DMS79 (cell line): ENCODE measurements around the gene NKPD1.
"Not testable (repeated sequence)": the region's sequence is repeated elsewhere in the genome, so short reads cannot be mapped to it uniquely, and the experiment has no call there.

Source experiments
- DNase-seq: peaks from one replicate; lab custom pipeline; 2025; lab: John Stamatoyannopoulos, UW

Gene NKPD1

DNA sequence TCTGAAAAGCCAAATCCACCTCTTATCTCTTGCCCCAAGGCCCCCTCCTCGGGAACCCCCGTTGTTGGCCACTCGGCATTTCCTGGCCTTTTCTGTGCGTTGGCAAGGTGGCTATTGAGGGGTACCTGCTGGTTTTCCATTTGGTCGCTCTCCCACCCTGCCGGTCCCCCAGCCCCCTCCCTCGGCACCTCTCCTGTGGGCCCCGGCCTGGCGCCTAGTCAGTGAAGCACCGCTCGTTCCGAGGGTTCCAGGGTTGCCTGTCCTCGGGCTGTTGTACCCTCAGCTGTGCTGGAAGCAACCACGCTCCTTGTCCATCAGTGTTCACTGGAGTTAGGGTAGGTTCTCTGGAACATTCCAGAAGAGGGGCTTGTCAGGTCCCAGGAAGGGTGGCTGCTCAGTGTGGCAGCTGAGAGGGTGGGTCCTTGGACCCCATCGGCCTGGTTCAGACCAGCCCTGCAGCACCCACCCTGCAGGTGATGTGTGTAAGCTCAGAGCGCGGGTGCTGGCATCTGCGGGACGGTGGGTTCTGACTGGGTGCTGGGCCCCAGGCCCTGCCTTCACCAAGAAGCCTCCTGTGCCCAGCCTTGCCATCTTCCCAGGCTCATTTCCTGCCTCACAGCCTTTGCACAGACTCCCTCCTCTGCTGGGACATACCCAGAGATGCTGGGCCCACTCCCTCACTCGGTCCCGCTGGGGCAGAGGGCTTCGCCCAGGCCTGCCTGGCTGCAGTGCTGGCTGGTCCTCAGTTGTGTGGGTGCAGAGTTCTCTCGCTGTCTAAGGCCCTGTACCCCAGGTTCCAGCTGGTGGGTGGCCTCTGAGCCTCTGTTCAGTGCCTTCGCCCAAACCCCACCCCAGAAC is 21.3 kb downstream of the NKPD1 start:
- no peak for DNase-seq

GRCh38 chr19:45138303-45138751 is 22.5 kb downstream of the NKPD1 start:
- DNase-seq: no peak

- no peak for DNase-seq
Observed at GRCh38 chr19:45137179-45137761, 23.5 kb downstream of the NKPD1 start.

DNA sequence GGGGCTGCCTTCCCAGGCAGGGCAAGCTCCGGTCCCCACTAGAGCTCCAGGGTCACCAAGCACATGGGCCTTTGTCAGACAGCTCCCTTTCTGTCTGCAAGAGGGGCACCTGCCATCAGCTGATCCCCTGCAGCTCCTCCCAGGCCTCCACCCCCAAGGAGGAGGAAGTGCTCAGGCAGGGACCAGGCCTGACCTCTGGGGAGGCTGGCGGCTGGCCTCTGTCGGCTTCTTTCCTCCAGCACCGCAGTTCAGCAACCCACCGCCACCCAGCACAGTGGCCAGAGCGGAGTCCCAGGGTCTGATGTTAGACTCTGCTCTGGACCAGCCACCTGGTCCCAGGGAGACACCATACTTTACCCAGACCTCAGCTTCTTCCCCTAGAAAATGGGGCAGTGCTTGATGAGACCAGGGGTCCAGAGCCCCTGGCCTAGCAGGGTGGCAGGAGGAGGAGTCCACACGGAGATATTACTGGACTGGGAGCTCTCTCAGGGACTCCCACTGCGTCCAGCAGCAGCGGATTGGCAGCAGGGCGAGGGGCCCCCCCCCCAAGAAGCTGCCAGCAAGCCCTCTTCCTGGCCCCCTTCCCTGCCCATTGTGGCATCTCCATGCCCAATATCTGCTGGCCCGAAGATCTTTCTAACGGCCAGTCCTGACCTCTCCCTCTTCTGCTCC is 24.1 kb downstream of the NKPD1 start:
- DNase-seq: no peak

DNA sequence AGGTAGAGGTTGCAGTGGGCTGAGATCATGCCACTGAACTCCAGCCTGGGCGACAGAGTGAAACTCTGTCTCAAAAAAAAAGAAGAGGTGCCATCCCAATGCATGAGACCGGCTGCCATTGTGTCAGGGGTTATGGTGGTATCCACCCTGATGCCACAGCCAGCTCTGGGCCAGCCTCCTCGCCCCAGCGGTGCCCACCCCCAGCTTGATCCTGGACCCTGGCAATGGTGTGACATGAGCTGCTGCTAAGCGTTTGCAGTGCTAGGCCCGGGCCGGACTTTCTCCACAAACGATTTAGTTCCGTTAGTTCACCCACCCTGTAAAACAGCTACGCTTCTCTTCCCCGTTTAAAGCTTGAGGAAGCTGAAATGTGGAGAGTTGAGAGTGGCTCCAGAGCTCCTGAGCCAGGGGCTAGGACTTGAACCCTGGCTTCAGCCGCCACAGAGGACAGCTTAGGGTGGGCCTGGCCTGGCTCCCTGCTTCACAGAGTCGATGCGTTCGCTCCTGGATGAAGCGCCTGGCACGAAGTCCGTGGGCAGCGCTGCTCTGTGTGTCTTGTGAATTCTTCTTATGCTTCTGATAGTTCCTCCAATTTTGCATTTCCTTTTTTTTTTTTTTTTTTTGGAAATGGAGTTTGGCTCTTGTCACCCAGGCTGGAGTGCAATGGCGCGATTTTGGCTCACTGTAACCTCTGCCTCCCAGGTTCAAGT is 25.5 kb downstream of the NKPD1 start:
- DNase-seq: no peak

DNA sequence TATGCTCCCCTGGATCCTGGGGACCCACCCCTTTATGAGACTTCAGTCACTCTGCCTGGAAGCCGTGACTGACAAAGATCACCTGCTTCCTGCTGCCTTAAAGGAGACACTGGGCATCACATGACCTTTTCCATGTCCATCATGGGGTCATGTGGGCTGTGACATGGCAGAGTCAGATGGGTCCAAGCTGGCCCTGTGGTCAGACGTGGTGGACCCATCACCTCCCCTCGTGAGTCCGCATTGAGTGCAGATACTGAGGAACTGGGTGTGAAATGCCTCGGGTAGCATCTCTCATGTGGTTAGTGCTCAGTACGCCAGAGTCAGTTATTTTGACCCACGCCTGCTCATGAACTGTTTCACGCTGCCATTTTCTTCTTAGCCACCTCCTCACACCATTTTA is 27.1 kb downstream of the NKPD1 start:
- DNase-seq: no peak

GRCh38 chr19:45130888-45131615 is 29.7 kb downstream of the NKPD1 start:
- DNase-seq: peak; percentile 81

DNA sequence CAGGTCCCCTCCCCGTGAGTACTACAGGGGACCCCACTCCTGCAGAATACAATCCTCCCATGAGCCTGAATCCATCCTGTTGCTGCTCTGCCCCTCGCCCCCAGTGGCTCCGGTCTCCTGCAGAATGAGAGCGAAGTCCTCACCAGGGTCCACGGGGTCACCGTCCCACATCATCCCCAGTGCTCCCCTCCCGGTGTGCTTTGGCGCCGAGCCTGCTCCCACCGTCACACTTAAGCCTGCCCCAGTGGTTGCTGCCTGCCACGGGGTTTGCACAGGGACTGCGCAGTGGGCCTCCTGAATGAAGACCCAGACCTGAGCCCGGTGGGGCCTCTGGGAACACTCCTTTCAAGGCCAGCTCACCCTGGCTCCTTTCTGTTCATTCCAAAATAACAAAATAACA is 30.5 kb downstream of the NKPD1 start:
- DNase-seq: no peak

- DNase-seq: no peak
Observed at GRCh38 chr19:45128806-45129205, 32.0 kb downstream of the NKPD1 start.

- no peak for DNase-seq
Observed at GRCh38 chr19:45128146-45128545, 32.6 kb downstream of the NKPD1 start.

DNA sequence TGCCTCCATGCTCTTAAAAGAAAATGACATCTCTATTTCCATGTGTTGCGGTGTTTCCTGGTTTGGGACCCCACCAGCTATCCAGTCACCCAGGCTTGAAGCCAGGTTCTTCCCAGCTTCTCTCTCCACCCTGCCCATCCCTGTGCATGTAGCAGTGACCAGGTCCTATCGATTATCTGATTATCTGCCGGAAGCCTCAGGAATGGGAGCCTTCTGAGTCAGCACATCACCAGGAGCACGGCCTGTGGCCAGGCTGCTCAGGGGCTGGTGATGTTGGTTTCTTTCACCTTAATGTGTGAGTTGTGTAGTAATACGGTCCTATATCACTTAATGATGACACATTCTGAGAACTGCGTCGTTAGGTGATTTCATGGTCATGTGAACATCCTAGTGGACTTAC is 34.1 kb downstream of the NKPD1 start:
- no peak for DNase-seq

DNA sequence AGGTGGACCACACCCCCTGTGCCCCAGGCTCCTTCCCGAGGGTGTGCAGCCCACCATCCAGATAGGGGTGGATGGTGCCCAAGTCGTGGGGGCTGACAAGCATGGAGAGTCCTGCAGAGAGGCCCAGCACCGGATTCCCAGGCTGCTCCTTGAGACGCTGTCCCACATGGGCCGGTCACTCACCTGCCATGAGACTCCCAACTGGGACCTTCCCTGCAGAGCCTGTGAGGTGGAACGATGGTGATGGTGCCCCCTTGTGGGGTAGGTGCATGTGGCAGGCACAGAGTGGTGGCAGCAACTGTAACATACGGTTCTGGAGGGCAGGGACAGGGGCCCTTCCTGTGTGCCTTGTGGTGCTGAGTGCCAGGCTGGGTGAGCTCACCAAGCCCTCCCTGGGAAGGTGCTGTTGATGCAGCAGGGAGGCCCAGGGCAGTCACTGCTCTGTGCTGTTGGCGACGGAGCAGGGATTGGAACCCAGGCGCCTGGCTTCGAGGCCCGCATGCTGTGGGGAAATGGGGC is 34.7 kb downstream of the NKPD1 start:
- no peak for DNase-seq

- DNase-seq: no peak
Observed at GRCh38 chr19:45125360-45125759, 35.4 kb downstream of the NKPD1 start.

DNA sequence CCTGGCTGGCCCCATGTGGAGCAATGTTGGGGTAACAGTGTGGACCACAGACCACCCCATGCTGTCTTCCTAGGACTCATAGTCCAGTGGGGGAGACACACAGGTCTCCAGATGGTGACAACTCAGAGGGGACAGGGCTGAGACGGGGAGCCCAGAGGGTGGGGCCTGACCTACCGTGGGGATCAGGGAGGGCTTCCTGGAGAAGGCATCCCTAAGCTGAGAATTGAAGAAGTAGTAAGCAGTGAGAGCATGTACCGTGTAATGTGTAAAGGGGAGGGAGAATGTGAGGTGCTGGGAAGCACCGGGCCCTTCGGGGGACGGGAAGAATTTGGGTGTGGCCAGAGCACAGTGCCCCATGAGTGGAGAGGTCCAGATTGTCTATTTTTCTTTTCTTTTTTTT is 36.8 kb downstream of the NKPD1 start:
- no peak for DNase-seq

DNA sequence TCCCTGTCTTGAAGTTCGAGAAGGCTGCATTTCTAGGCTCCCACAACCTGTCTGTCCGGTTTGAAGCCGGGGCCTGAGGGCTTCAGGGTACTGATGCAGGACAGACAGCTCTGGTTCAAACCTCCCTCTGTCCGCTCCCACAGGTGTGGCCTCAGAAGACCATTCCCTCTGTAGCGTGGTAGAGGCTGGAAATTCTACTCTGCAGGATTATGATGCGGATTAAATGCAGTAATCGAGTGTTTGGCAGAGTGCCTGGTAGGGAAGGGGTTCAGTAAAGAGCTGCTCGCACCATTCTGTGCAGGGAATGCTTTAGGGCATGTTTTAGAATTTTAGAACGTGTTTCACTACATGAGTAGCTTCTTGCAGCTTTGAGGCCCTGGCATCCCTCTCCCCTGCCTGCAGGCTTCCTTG is 37.3 kb downstream of the NKPD1 start:
- DNase-seq: peak; percentile 26

GRCh38 chr19:45122832-45123231 is 38.0 kb downstream of the NKPD1 start:
- no peak for DNase-seq

DNA sequence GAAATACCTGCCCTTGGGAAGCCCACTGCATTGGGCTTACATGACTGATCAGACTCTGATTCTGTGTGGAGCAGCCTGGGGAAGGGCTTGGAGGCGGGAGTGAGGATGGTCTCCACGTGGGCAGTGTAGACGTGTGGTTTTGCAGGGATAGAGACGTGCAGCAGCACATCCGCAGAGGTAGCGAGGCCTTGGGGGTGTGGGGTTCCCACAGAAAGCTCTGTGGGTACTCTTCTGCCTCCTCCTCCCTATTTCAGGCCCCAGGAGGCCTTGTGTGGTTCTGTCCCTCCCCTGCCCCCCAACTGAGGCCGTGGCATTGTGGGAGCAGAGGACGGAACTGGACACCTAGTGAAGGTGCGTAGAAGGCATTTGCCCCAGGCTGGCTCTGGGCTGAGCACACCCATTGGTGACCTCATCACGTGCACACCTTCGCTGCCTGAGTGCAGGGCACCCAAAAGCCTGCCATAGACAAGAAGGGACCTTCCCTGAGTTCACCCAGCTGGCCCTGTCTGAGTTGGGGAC is 38.9 kb downstream of the NKPD1 start:
- no peak for DNase-seq

DNA sequence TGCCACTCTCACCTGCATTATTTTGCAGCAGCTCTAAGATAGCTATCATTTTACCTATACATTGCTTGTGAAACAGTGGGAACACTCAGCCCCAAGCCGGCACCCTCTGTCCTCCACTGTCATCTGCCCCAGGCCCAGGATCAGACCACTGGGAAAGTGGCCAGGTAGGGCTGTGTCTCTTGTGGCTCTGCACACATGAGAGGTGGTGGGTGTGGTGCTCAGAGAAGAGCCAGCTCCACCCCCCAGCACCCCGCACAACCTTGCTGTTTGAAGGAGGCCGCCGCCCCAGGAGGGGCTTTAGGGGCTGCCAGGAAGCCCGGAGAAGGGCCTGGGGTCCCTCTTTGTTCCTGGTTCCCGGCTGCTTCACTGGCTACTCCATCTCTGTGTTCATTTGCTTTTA is 41.2 kb downstream of the NKPD1 start:
- no peak for DNase-seq

DNA sequence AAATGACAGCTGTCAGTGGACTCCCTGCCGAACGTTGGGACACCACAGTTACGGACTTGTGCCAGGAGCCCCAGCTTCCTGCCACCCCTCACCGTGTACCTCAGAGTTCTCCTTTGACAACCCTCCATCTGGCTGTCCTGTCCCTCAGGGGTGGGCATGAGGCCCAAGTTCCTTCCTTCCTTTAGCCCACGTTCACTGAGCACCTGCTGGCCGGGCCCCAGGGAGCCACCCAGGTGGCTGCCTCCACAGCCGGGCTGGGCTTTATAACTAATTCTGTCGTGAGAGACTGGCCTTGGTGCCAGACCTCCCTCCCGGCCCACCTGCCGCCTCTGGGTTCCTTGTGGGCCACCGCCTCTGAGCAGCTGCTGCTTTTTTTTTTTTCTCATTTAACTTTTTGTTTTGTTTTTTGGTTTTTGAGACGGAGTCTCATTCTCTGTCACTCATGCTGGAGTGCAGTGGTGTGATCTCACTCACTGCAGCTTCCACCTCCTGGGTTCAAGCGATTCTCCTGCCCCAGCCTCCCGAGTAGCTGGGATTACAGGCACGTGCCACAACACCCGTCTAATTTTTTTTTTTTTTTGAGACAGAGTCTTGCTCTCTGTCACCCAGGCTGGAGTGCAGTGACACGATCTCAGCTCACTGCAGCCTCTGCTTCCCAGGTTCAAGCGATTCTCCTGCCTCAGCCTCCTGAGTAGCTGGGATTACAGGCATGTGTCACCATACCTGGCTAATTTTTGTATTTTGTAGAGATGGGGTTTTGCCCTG is 42.0 kb downstream of the NKPD1 start:
- not testable (repeated sequence) for DNase-seq

- no peak for DNase-seq
Observed at GRCh38 chr19:45118106-45118505, 42.7 kb downstream of the NKPD1 start.

- no peak for DNase-seq
Observed at GRCh38 chr19:45117671-45118070, 43.1 kb downstream of the NKPD1 start.
